WTC11 (cell line): Measurements from ENCODE around the gene DAB1. TPM values are rescaled to one million over a fixed set of nuclear protein-coding genes. Genes with fewer than 3 reads are reported as not detected.

Source experiments
- ATAC-seq: fragments of 200-7000 bp; cut with Tn5 transposase; 2 replicates; pipeline ENCODE4 v1.10.0; 2021; ENCODE audit warnings: mild to moderate bottlenecking, moderate library complexity
- CTCF ChIA-PET: fragments of 300-600 bp; sonication (Branson Sonifier 250); formaldehyde crosslinking; loops from one replicate; lab custom pipeline; 2021; ENCODE audit warnings: antibody characterized with exemption; lab: Charles Lee
- POLR2A ChIA-PET: fragments of 350-600 bp; sonication (Branson Sonifier 250); formaldehyde crosslinking; loops from one replicate; lab custom pipeline; 2021; ENCODE audit warnings: antibody characterized with exemption; lab: Charles Lee
- DNase-seq: peaks from one replicate; pipeline ENCODE4 v3.0.0; 2021; ENCODE audit warnings: low spot score
- H3K27ac Mint-ChIP-seq: 2 replicates; pipeline ENCODE4 v1.8.0; 2021; ENCODE audit warnings: mixed read lengths
- H3K27me3 Mint-ChIP-seq: 2 replicates; pipeline ENCODE4 v1.8.0; 2021; ENCODE audit warnings: low read depth, mild to moderate bottlenecking, moderate library complexity, mixed read lengths
- H3K36me3 Mint-ChIP-seq: 2 replicates; pipeline ENCODE4 v1.8.0; 2021; ENCODE audit warnings: mixed read lengths
- H3K4me1 Mint-ChIP-seq: 2 replicates; pipeline ENCODE4 v1.8.0; 2022; ENCODE audit warnings: mixed read lengths
- H3K4me3 Mint-ChIP-seq: 2 replicates; pipeline ENCODE4 v1.8.0; 2021; ENCODE audit warnings: mild to moderate bottlenecking, moderate library complexity, mixed read lengths
- H3K9me3 Mint-ChIP-seq: 2 replicates; pipeline ENCODE4 v1.8.0; 2021; ENCODE audit warnings: mixed read lengths
- ETV6 ChIP-seq: sonication (generic); formaldehyde crosslinking; IDR thresholded peaks from 2 replicates; pipeline ENCODE4 v1.8.1; 2022; ENCODE audit warnings: mild to moderate bottlenecking, missing genetic modification reagents
- GABPB1 ChIP-seq: sonication (generic); formaldehyde crosslinking; IDR thresholded peaks from 2 replicates; pipeline ENCODE4 v1.8.1; 2023; ENCODE audit warnings: mild to moderate bottlenecking, missing genetic modification reagents
- GTF2I ChIP-seq: fragments of 250-450 bp; sonication (Bioruptor Pico); conservative IDR thresholded peaks from 2 replicates; pipeline ENCODE4 v1.4.0; 2021; ENCODE audit warnings: mild to moderate bottlenecking
- MYBL2 ChIP-seq: sonication (generic); formaldehyde crosslinking; IDR thresholded peaks from 2 replicates; pipeline ENCODE4 v1.8.1; 2023; ENCODE audit warnings: mild to moderate bottlenecking, moderate library complexity, missing genetic modification reagents
- NFE2L1 ChIP-seq: sonication (generic); formaldehyde crosslinking; IDR thresholded peaks from 2 replicates; pipeline ENCODE4 v1.8.1; 2023; ENCODE audit warnings: missing genetic modification reagents
- NR1H2 ChIP-seq: sonication (generic); formaldehyde crosslinking; IDR thresholded peaks from 2 replicates; pipeline ENCODE4 v1.9.0; 2021; ENCODE audit warnings: mild to moderate bottlenecking, moderate library complexity, missing genetic modification reagents
- RELA ChIP-seq: sonication (generic); formaldehyde crosslinking; IDR thresholded peaks from 2 replicates; pipeline ENCODE4 v1.8.1; 2022; ENCODE audit warnings: missing genetic modification reagents, mild to moderate bottlenecking, borderline replicate concordance
- ZNF219 ChIP-seq: sonication (generic); formaldehyde crosslinking; IDR thresholded peaks from 2 replicates; pipeline ENCODE4 v1.8.0; 2023; ENCODE audit warnings: missing genetic modification reagents, mild to moderate bottlenecking, borderline replicate concordance
- ZNF232 ChIP-seq: sonication (generic); formaldehyde crosslinking; IDR thresholded peaks from 2 replicates; pipeline ENCODE4 v1.8.0; 2022; ENCODE audit warnings: mild to moderate bottlenecking, missing genetic modification reagents
- ZNF317 ChIP-seq: sonication (generic); formaldehyde crosslinking; IDR thresholded peaks from 2 replicates; pipeline ENCODE4 v1.8.1; 2023; ENCODE audit warnings: low read depth, mild to moderate bottlenecking, moderate library complexity, missing genetic modification reagents, borderline replicate concordance
- total RNA-seq: library from RNA; stranded (reverse); gene quantifications from 3 replicates; pipeline ENCODE4 v1.2.3, GENCODE V29; 2021
- TF ChIP-seq, protein P1 (sequence below): fragments of 250-450 bp; sonication (Bioruptor Pico); IDR thresholded peaks from 2 replicates; pipeline ENCODE4 v1.9.0; 2021; ENCODE audit warnings: mild to moderate bottlenecking
- TF ChIP-seq, protein P2 (sequence below): sonication (generic); formaldehyde crosslinking; IDR thresholded peaks from 2 replicates; pipeline ENCODE4 v1.8.0; 2022; ENCODE audit warnings: mild to moderate bottlenecking, missing genetic modification reagents
- TF ChIP-seq, protein P3 (sequence below): fragments of 200-600 bp; IDR thresholded peaks from 2 replicates; pipeline ENCODE4 v1.8.0; 2022; ENCODE audit warnings: antibody characterized with exemption
- TF ChIP-seq, protein P4 (sequence below): fragments of 250-450 bp; sonication (Bioruptor Pico); conservative IDR thresholded peaks from 2 replicates; pipeline ENCODE4 v1.9.0; 2021; ENCODE audit warnings: mild to moderate bottlenecking
- TF ChIP-seq, protein P5 (sequence below): sonication (generic); formaldehyde crosslinking; conservative IDR thresholded peaks from 2 replicates; pipeline ENCODE4 v1.8.1; 2022; ENCODE audit warnings: mild to moderate bottlenecking, missing genetic modification reagents
- TF ChIP-seq, protein P6 (sequence below): sonication (generic); formaldehyde crosslinking; IDR thresholded peaks from 2 replicates; pipeline ENCODE4 v1.8.0; 2022; ENCODE audit warnings: missing genetic modification reagents
- TF ChIP-seq, protein P7 (sequence below): sonication (generic); formaldehyde crosslinking; IDR thresholded peaks from 2 replicates; pipeline ENCODE4 v1.8.1; 2023; ENCODE audit warnings: mild to moderate bottlenecking, missing genetic modification reagents, moderate library complexity

DAB1 gene
- total RNA-seq, 1 experiment from 2014 or later, result 10.7 TPM

DNA sequence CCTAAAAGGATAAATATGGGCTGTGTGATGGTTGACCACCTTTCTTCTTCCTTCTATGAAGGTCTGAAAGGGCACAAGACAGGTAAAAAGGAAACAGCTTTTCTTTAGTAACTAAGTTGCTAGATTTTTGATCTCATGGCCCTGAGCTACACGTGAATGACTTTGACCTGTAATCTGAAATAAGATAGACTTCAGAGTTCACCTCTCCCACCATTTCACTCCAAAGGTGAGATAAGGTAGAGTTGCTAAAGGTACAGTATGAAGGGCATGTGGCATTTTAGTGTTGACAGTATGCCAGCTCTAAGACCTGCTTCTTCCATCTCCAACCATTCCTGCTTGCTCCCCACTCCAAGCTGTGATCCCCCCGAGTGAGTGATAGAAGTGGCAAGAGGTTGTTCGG lies 432.3 kb downstream of the DAB1 start:
- H3K4me1 Mint-ChIP-seq, result peaks cover 18% of the 10 kb centered on the region
- H3K9me3 Mint-ChIP-seq, result no peaks in the 10 kb centered on the region
- TF ChIP-seq GTF2I, result no peak
- no peak for TF ChIP-seq ETV6 (CRISPR knock-in tag)
- no peak for TF ChIP-seq ZNF232 (CRISPR knock-in tag)
- no peak for TF ChIP-seq MYBL2 (CRISPR knock-in tag)
- TF ChIP-seq NFE2L1 (CRISPR knock-in tag), result no peak
- TF ChIP-seq, all 79 proteins: peak for 0
- no peak overlapping the region for H3K27ac Mint-ChIP-seq
- POLR2A ChIA-PET, result no interaction called here
- no peaks in the 10 kb centered on the region for H3K27me3 Mint-ChIP-seq
- H3K36me3 Mint-ChIP-seq, result no peaks in the 10 kb centered on the region
- H3K4me3 Mint-ChIP-seq, result no peak overlapping the region
- DNase-seq (no peak), ATAC-seq (no peak)
- CTCF ChIA-PET, result no interaction called here

DNA sequence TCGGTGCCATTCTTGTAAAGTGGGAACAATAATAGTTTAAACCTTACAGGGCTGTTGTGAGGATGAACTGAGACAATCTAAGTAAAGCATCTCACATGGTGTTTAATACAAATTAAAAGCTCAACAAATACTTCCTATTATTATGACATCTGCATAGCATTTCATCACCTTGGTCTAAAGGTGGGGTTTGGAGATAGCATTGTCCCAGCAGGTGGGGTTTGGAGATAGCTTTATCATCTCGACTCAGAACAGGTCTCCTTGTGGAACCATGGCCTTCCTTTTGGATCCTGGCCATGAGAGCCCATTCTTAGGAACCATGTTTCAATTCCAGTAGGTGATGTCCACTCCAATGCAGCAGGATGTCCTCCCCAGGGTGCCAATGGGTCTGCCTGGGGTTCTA lies 437.5 kb downstream of the DAB1 start:
- H3K27me3 Mint-ChIP-seq, result no peaks in the 10 kb centered on the region
- no peak overlapping the region for H3K4me3 Mint-ChIP-seq
- ATAC-seq (no peak), DNase-seq (no peak)
- no peaks in the 10 kb centered on the region for H3K36me3 Mint-ChIP-seq
- H3K9me3 Mint-ChIP-seq, result no peaks in the 10 kb centered on the region
- no peak for TF ChIP-seq NR1H2 (CRISPR knock-in tag)
- no peak for TF ChIP-seq ZNF219 (CRISPR knock-in tag)
- TF ChIP-seq, protein P1, sequence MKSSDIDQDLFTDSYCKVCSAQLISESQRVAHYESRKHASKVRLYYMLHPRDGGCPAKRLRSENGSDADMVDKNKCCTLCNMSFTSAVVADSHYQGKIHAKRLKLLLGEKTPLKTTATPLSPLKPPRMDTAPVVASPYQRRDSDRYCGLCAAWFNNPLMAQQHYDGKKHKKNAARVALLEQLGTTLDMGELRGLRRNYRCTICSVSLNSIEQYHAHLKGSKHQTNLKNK, result no peak
- TF ChIP-seq, protein P2, sequence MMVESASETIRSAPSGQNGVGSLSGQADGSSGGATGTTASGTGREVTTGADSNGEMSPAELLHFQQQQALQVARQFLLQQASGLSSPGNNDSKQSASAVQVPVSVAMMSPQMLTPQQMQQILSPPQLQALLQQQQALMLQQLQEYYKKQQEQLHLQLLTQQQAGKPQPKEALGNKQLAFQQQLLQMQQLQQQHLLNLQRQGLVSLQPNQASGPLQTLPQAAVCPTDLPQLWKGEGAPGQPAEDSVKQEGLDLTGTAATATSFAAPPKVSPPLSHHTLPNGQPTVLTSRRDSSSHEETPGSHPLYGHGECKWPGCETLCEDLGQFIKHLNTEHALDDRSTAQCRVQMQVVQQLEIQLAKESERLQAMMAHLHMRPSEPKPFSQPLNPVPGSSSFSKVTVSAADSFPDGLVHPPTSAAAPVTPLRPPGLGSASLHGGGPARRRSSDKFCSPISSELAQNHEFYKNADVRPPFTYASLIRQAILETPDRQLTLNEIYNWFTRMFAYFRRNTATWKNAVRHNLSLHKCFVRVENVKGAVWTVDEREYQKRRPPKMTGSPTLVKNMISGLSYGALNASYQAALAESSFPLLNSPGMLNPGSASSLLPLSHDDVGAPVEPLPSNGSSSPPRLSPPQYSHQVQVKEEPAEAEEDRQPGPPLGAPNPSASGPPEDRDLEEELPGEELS, result no peak
- TF ChIP-seq ZNF317, result no peak
- TF ChIP-seq, protein P3, sequence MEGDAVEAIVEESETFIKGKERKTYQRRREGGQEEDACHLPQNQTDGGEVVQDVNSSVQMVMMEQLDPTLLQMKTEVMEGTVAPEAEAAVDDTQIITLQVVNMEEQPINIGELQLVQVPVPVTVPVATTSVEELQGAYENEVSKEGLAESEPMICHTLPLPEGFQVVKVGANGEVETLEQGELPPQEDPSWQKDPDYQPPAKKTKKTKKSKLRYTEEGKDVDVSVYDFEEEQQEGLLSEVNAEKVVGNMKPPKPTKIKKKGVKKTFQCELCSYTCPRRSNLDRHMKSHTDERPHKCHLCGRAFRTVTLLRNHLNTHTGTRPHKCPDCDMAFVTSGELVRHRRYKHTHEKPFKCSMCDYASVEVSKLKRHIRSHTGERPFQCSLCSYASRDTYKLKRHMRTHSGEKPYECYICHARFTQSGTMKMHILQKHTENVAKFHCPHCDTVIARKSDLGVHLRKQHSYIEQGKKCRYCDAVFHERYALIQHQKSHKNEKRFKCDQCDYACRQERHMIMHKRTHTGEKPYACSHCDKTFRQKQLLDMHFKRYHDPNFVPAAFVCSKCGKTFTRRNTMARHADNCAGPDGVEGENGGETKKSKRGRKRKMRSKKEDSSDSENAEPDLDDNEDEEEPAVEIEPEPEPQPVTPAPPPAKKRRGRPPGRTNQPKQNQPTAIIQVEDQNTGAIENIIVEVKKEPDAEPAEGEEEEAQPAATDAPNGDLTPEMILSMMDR, result no peak
- TF ChIP-seq, protein P4, sequence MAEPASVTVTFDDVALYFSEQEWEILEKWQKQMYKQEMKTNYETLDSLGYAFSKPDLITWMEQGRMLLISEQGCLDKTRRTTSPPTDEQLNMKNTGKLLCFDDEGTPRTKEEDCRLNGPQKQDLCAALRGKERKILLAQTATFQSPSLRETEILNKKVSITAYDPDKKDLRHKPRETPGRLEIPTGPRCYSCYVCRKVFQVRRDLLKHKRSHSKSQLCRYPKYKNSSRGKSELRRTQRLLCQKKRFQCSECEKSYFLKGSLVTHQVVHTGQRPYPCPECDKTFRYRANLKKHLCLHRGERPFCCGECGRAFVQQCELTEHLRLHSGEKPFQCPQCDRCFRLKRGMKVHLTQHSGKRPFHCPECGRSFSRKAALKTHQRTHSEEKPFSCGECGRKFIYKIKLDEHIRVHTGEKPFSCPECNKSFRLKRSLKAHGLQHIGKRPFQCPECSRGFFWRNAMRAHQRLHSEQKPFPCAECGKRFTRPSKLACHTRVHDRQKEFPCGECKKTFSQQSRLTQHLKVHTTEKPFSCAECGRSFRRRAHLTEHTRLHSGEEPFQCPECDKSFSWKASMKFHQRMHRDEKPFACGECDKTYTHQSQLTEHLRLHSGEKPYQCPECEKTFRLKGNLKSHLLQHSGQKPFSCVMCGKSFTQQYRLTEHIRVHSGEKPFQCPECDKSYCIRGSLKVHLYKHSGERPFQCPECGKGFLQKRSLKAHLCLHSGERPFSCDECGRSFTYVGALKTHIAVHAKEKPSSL (CRISPR knock-in tag), result no peak
- TF ChIP-seq, protein P5, sequence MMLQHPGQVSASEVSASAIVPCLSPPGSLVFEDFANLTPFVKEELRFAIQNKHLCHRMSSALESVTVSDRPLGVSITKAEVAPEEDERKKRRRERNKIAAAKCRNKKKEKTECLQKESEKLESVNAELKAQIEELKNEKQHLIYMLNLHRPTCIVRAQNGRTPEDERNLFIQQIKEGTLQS, result no peak
- TF ChIP-seq RELA, result no peak
- TF ChIP-seq, protein P6, sequence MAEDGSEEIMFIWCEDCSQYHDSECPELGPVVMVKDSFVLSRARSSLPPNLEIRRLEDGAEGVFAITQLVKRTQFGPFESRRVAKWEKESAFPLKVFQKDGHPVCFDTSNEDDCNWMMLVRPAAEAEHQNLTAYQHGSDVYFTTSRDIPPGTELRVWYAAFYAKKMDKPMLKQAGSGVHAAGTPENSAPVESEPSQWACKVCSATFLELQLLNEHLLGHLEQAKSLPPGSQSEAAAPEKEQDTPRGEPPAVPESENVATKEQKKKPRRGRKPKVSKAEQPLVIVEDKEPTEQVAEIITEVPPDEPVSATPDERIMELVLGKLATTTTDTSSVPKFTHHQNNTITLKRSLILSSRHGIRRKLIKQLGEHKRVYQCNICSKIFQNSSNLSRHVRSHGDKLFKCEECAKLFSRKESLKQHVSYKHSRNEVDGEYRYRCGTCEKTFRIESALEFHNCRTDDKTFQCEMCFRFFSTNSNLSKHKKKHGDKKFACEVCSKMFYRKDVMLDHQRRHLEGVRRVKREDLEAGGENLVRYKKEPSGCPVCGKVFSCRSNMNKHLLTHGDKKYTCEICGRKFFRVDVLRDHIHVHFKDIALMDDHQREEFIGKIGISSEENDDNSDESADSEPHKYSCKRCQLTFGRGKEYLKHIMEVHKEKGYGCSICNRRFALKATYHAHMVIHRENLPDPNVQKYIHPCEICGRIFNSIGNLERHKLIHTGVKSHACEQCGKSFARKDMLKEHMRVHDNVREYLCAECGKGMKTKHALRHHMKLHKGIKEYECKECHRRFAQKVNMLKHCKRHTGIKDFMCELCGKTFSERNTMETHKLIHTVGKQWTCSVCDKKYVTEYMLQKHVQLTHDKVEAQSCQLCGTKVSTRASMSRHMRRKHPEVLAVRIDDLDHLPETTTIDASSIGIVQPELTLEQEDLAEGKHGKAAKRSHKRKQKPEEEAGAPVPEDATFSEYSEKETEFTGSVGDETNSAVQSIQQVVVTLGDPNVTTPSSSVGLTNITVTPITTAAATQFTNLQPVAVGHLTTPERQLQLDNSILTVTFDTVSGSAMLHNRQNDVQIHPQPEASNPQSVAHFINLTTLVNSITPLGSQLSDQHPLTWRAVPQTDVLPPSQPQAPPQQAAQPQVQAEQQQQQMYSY (CRISPR knock-in tag), result no peak
- TF ChIP-seq ETV6 (CRISPR knock-in tag), result no peak
- TF ChIP-seq GABPB1 (CRISPR knock-in tag), result no peak
- TF ChIP-seq, protein P7, sequence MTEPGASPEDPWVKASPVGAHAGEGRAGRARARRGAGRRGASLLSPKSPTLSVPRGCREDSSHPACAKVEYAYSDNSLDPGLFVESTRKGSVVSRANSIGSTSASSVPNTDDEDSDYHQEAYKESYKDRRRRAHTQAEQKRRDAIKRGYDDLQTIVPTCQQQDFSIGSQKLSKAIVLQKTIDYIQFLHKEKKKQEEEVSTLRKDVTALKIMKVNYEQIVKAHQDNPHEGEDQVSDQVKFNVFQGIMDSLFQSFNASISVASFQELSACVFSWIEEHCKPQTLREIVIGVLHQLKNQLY (CRISPR knock-in tag), result no peak
- H3K27ac Mint-ChIP-seq, result no peak overlapping the region
- CTCF ChIA-PET, result no interaction called here
- POLR2A ChIA-PET, result no interaction called here
- no peaks in the 10 kb centered on the region for H3K4me1 Mint-ChIP-seq
